Measurements from ENCODE around the gene BIRC5. TPM values are rescaled to one million over a fixed set of nuclear protein-coding genes. Genes with fewer than 3 reads are reported as not detected.

BIRC5 gene
- polyA plus RNA-seq (2011; rRNA removed) (24.8 and 30.7 TPM in 2 replicates), polyA minus RNA-seq (2011; rRNA and poly(A)+ RNA removed) (22.5 and 23.7 TPM in 2 replicates)

- no peak for TF ChIP-seq CTCF (IDR thresholded peaks at IDR 0.05; ENCODE audit: insufficient read depth, low read depth, low read length)
- H3K4me3 ChIP-seq (ENCODE audit: low read depth, low read length): peak within 1 kb of the TSS; percentile 77
- no peaks in the 10 kb centered on the region for H3K27me3 ChIP-seq (ENCODE audit: control insufficient read depth, insufficient read depth, low read length)
- no peak for DNase-seq (ENCODE audit: low read depth)
- ChIA-PET POLR2A (no interaction called here), CTCF (interaction anchor here (1.1 kb wide), 1 partner anchor 42 kb away, joined by 3 read pairs; no protein-coding TSS in a partner anchor)
- H3K36me3 ChIP-seq (ENCODE audit: control insufficient read depth, insufficient read depth, low read length): no peaks in the 10 kb centered on the region
Measured at GRCh38 chr17:78214016-78214705, at the start of gene BIRC5. TSS of gene BIRC5 (plus strand) at chr17:78214253. CDS start at chr17:78214317, 64 bp downstream.

- no peak for TF ChIP-seq CTCF (IDR thresholded peaks at IDR 0.05; ENCODE audit: insufficient read depth, low read depth, low read length)
- Histone ChIP-seq H3K27me3 (ENCODE audit: control insufficient read depth, insufficient read depth, low read length) (no peaks in the 10 kb centered on the region), H3K4me3 (ENCODE audit: low read depth, low read length) (no peak overlapping the region), H3K36me3 (ENCODE audit: control insufficient read depth, insufficient read depth, low read length) (no peaks in the 10 kb centered on the region)
- DNase-seq (ENCODE audit: low read depth): no peak
- CTCF ChIA-PET: no interaction called here
- POLR2A ChIA-PET: no interaction called here
Measured at GRCh38 chr17:78164748-78165607, 49.1 kb upstream of the BIRC5 start.

- POLR2A ChIA-PET: no interaction called here
- Histone ChIP-seq H3K36me3 (ENCODE audit: control insufficient read depth, insufficient read depth, low read length) (no peaks in the 10 kb centered on the region; the same call in 1 of the 2 replicates), H3K4me3 (ENCODE audit: low read depth, low read length) (no peak overlapping the region), H3K27me3 (ENCODE audit: control insufficient read depth, insufficient read depth, low read length) (no peaks in the 10 kb centered on the region)
- CTCF ChIA-PET: no interaction called here
- TF ChIP-seq CTCF (IDR thresholded peaks at IDR 0.05; ENCODE audit: insufficient read depth, low read depth, low read length): no peak
- no peak for DNase-seq (ENCODE audit: low read depth)
Measured at GRCh38 chr17:78166416-78166815, 47.6 kb upstream of the BIRC5 start.

- CTCF ChIA-PET: no interaction called here
- no peaks in the 10 kb centered on the region for H3K27me3 ChIP-seq (ENCODE audit: control insufficient read depth, insufficient read depth, low read length)
- H3K4me3 ChIP-seq (ENCODE audit: low read depth, low read length): peak within 1 kb of the TSS; percentile 73
- TF ChIP-seq CTCF (IDR thresholded peaks at IDR 0.05; ENCODE audit: insufficient read depth, low read depth, low read length): no peak
- peaks cover 5% of the 10 kb centered on the region; the same call in 1 of the 2 replicates for H3K36me3 ChIP-seq (ENCODE audit: control insufficient read depth, insufficient read depth, low read length)
- DNase-seq (ENCODE audit: low read depth): no peak
- POLR2A ChIA-PET: no interaction called here
Measured at GRCh38 chr17:78168242-78168902, 45.7 kb upstream of the BIRC5 start, which contains the start of gene SYNGR2. TSS of gene SYNGR2 (plus strand) at chr17:78168581. CDS start at chr17:78168617, 36 bp downstream.

Data from BJ (cell line).